BLaER1 treated with 17β-estradiol and CSF1 and Interleukin-3, amounts not matched to agents 10 nM and 100 nM (cell line): ENCODE measurements around the gene TEX53.

Experiments used
- H3K27ac ChIP-seq, 11 experiments: shearing (Covaris generic); formaldehyde crosslinking; 2 replicates each; pipeline ENCODE4 v1.8.1; 2022
- H3K27me3 ChIP-seq, 11 experiments: shearing (Covaris generic); formaldehyde crosslinking; 2 replicates each; pipeline ENCODE4 v1.8.1; 2022
- H3K36me3 ChIP-seq, 11 experiments: shearing (Covaris generic); formaldehyde crosslinking; 2 replicates each; pipeline ENCODE4 v1.8.1; 2022
- H3K4me1 ChIP-seq, 10 experiments: shearing (Covaris generic); formaldehyde crosslinking; 2 replicates each; pipeline ENCODE4 v1.8.1; 2022
- H3K4me2 ChIP-seq, 11 experiments: shearing (Covaris generic); formaldehyde crosslinking; 2 replicates each; pipeline ENCODE4 v1.8.1; 2022
- H3K4me3 ChIP-seq, 10 experiments: shearing (Covaris generic); formaldehyde crosslinking; 2 replicates each; pipeline ENCODE4 v1.8.1; 2022
- H3K9ac ChIP-seq, 11 experiments: shearing (Covaris generic); formaldehyde crosslinking; 2 replicates each; pipeline ENCODE4 v1.8.1; 2022
- H3K9me3 ChIP-seq, 11 experiments: shearing (Covaris generic); formaldehyde crosslinking; replicated peaks in 1 of 11; 2 replicates each; pipeline ENCODE4 v1.8.1; 2022
- H4K20me1 ChIP-seq, 11 experiments: shearing (Covaris generic); formaldehyde crosslinking; 2 replicates each; pipeline ENCODE4 v1.8.1; 2022
- Cebpa-rat ChIP-seq, 11 experiments: shearing (Covaris generic); IDR thresholded peaks; 2 replicates each; pipeline ENCODE4 v1.8.1; 2022

TEX53 gene

DNA sequence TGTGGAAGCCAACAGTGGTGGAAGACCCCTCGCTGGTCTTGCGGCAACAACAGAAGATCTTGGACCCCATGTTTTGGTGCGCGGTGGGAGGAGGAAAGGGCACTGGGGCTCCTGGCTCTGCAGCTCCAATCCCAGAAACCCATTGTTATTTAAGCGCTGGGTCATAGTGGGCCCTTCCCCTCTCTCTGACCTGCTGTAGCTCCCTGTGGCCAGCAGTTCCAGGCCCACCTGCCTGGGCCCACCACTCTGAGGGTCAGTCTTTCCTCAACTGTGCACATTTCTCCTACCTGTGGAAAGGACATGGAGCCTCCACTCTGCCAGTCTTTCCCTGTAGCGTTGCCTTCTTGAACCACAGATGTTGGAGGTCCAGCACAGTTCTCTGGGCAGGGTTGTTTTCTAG is at the start of gene TEX53:
Gene TEX53, minus strand, starts transcription at position 101 of the 400 bp plus-strand sequence. Its CDS starts 31 bp downstream, at position 70.
- Histone ChIP-seq H3K27me3 (no peaks in the 10 kb centered on the region), H3K4me3 (no peak within 1 kb of the TSS), H4K20me1 (peaks cover 0 to 6% (median 0%) of the 10 kb centered on the region in 11 experiments; a peak in 3 of 22 replicates), H3K9ac (no peak within 1 kb of the TSS), H3K36me3 (peaks cover 0 to 21% (median 0%) of the 10 kb centered on the region in 11 experiments; a peak in 3 of 22 replicates), H3K27ac (no peak within 1 kb of the TSS), H3K4me2 (no peak within 1 kb of the TSS), H3K9me3 (no peaks in the 10 kb centered on the region), H3K4me1 (peaks cover 4 to 12% (median 7%) of the 10 kb centered on the region in 10 experiments; a peak in 16 of 20 replicates)
- no peak for TF ChIP-seq Cebpa-rat (IDR thresholded peaks at IDR 0.05)

DNA sequence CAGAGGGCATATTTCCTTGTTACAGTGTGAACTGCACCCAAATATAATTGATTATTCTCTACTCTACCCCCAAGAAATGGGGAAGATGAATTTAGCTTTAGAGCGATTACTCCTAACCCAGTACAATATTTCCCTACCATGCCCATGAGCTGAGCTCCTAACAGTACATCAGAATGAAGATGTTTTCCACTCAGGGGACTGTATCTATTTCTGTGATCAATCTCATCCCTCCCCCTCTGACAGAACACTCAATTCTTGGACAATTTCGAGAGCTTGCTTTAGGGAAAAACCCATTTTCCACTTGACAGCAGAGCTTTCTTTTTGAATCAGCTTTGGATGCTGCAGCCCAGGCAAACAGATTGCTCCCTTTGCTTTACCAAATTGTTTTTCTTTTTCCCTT is 49.1 kb upstream of the TEX53 start:
- Histone ChIP-seq H4K20me1 (no peaks in the 10 kb centered on the region), H3K27me3 (no peaks in the 10 kb centered on the region), H3K36me3 (no peaks in the 10 kb centered on the region), H3K4me2 (no peak overlapping the region), H3K27ac (no peak overlapping the region), H3K4me3 (no peak overlapping the region), H3K4me1 (no peaks in the 10 kb centered on the region), H3K9ac (no peak overlapping the region), H3K9me3 (no peaks in the 10 kb centered on the region)
- no peak for TF ChIP-seq Cebpa-rat (IDR thresholded peaks at IDR 0.05)

DNA sequence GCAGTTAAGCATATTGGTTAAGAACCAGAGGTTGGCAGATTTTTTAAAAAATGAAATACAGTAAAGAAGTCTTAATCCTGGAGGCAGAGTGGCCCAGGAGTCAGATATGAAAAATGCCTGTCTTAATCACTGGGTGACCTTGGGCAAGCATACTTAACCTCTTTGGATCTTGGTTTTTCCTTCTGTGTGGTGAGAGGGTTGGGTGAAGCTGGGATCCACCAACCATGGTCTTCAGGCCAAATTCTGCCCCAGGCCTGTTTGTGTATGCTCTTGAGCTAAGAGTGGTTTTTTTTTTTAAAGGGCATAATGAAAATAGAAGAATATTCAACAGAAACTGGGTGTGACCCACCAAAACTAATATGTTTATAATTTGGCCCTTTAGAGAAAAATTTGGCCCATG is 44.4 kb upstream of the TEX53 start:
- H3K4me3 ChIP-seq = no peak overlapping the region
- no peaks in the 10 kb centered on the region for H3K9me3 ChIP-seq
- peaks cover 0 to 9% (median 0%) of the 10 kb centered on the region in 10 experiments; a peak in 7 of 20 replicates for H3K4me1 ChIP-seq
- H3K27me3 ChIP-seq = no peaks in the 10 kb centered on the region
- no peak for TF ChIP-seq Cebpa-rat (IDR thresholded peaks at IDR 0.05)
- H3K36me3 ChIP-seq = no peaks in the 10 kb centered on the region
- no peak overlapping the region for H3K9ac ChIP-seq
- H4K20me1 ChIP-seq = no peaks in the 10 kb centered on the region
- H3K27ac ChIP-seq = no peak overlapping the region
- no peak overlapping the region for H3K4me2 ChIP-seq

DNA sequence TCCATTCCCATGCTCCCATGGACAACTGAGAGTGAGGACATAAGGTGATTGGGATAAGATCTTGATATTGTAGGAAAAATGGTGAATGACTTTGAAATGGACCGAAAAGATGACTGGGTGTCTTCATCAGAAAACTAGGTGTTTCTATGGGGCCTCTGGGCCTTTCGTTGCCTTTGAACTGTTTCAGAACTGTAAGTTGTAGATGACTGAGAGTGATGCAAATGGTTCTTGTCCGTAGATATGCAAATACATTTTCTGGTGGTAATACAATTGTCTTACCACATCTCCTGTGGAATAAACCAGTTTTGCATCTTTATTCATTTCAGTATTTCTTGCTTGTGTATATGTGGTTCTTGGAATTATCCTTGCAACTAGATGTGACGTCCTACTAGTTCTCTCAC is 40.3 kb upstream of the TEX53 start:
- H3K4me1 ChIP-seq = peaks cover 0 to 13% (median 0%) of the 10 kb centered on the region in 10 experiments; a peak in 7 of 20 replicates
- no peak for TF ChIP-seq Cebpa-rat (IDR thresholded peaks at IDR 0.05)

DNA sequence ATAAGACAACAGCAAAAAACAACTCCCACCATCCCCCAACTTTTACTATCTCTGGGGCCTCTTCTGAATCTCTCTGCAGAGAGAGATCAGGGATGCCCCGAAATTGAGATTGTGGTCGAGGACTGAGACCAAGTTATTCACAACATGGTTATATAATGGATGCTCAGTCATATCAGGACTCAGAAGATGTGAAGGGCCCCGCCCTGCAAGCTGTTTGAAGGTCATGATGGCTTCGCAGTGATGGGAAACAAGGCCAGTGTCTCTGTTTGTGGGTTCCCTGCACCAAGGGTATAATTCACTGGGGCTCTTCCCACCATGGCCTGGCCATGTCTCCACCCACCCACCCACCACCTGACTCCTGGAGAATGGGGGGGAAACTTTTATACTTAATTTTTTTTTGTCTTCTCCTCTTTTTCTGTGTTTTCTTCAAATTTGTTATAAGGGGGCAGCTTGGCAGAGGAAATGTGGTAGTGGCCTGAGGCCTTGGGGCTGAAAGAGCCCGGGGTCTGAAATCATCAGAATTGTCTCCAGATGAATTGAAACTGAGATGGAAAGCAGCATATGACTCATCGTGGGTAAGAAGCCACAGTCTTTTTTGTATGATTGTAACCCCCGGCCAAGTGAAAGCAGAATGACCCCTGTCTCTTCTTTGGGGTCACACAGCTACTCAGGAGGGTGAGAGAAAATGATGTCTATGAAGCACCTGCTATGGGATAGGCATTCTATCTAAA is 39.4 kb upstream of the TEX53 start:
- Histone ChIP-seq H3K4me2 (peak overlapping the region in 4 of 11 experiments; percentile 12 to 40 (median 26); a peak in 8 of 22 replicates), H3K4me3 (no peak overlapping the region), H3K27ac (no peak overlapping the region), H3K27me3 (no peaks in the 10 kb centered on the region), H4K20me1 (no peaks in the 10 kb centered on the region), H3K9me3 (no peaks in the 10 kb centered on the region), H3K4me1 (peaks cover 0 to 14% (median 0%) of the 10 kb centered on the region in 10 experiments; a peak in 8 of 20 replicates), H3K9ac (no peak overlapping the region), H3K36me3 (no peaks in the 10 kb centered on the region)
- no peak for TF ChIP-seq Cebpa-rat (IDR thresholded peaks at IDR 0.05)

More for the DNA sequence above, 40.3 kb upstream of the TEX53 start:
- Histone ChIP-seq H3K27ac (no peak overlapping the region), H3K9me3 (no peaks in the 10 kb centered on the region), H3K4me3 (no peak overlapping the region), H3K36me3 (no peaks in the 10 kb centered on the region), H4K20me1 (no peaks in the 10 kb centered on the region), H3K27me3 (no peaks in the 10 kb centered on the region), H3K9ac (no peak overlapping the region), H3K4me2 (no peak overlapping the region; a peak in 2 of 22 replicates)

DNA sequence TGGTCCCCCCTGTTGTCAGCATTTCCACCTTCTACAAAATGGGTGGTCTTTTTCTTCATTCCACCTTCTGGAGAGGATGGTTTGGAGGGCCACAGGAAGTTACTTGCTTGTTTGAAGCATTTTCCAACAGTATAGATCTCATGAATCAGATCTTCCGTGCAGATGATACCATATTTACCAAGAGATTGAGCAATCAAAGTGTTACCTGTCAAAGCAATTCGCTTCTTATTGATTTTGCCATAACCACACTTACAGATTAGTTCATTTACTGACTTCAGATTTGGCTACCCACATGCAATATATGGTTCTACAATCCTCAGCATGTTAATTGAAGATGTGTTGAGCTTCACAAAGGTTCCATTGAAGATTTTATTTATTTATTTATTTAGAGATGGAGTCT is 38.3 kb upstream of the TEX53 start:
- TF ChIP-seq Cebpa-rat (IDR thresholded peaks at IDR 0.05) = no peak
- H3K4me3 ChIP-seq = no peak overlapping the region
- peaks cover 0 to 25% (median 3%) of the 10 kb centered on the region in 10 experiments; a peak in 9 of 20 replicates for H3K4me1 ChIP-seq
- H4K20me1 ChIP-seq = no peaks in the 10 kb centered on the region
- no peaks in the 10 kb centered on the region for H3K27me3 ChIP-seq
- H3K27ac ChIP-seq = no peak overlapping the region
- no peaks in the 10 kb centered on the region for H3K9me3 ChIP-seq
- no peak overlapping the region for H3K9ac ChIP-seq
- no peaks in the 10 kb centered on the region for H3K36me3 ChIP-seq
- no peak overlapping the region for H3K4me2 ChIP-seq

DNA sequence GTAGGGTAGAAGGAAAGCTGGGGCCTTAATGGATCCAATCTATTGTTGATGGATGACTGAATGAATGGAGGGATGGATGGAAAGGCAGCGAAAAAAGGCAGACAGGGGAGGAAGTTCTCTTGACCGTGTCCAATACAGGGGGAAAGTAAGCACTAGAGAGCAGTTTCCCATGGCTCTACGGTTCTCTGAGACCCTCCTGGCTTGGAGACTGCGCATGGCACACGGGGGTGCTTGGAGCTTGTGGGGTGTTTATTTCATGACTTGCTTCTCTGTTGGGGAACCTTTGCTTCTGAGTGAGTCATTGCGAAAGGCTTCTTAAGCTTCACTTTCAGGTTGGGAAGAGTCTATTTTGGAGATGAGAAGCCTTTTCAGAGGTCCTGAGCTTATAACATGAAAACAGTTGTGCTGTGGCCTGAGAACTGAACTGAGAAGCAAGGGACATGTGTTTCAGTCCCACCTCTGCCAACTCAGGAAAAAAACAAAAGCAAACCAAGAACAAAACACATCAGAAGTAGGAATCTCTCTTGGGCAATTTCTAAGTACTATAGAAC is 37.2 kb upstream of the TEX53 start:
- H4K20me1 ChIP-seq = no peaks in the 10 kb centered on the region
- no peak overlapping the region for H3K9ac ChIP-seq
- H3K4me2 ChIP-seq = no peak overlapping the region
- no peaks in the 10 kb centered on the region for H3K36me3 ChIP-seq
- H3K9me3 ChIP-seq = no peaks in the 10 kb centered on the region
- no peak overlapping the region for H3K4me3 ChIP-seq
- TF ChIP-seq Cebpa-rat (IDR thresholded peaks at IDR 0.05) = no peak
- H3K4me1 ChIP-seq = peaks cover 0 to 32% (median 3%) of the 10 kb centered on the region in 10 experiments; a peak in 9 of 20 replicates
- H3K27me3 ChIP-seq = no peaks in the 10 kb centered on the region
- H3K27ac ChIP-seq = no peak overlapping the region

DNA sequence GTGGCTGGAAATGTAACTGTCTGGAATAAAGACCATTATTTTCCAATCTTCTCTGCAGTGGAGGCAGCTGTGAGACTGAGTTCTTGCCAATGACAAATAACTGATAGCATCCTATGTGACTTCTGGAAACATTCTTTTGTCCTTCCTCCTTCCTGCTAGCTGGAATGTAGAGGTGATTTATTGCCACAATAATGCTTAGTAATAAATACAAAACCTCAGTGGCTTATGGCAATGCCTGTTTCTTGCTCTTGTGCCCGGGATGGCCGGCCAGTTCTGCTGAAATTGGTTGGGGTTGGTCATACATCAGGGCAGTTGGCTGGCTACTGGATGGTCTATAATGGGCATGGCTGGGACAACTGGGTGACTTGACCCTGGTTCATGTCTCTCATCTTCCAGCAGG is 36.5 kb upstream of the TEX53 start:
- Histone ChIP-seq H3K27ac (no peak overlapping the region), H3K4me1 (peaks cover 0 to 32% (median 3%) of the 10 kb centered on the region in 10 experiments; a peak in 9 of 20 replicates), H3K9me3 (no peaks in the 10 kb centered on the region), H3K9ac (no peak overlapping the region), H4K20me1 (no peaks in the 10 kb centered on the region), H3K4me3 (no peak overlapping the region), H3K4me2 (no peak overlapping the region), H3K36me3 (no peaks in the 10 kb centered on the region), H3K27me3 (0 out of 22 replicates have a peak, but pooled peaks cover 0 to 2% (median 0%) of the 10 kb centered on the region in 11 experiments)
- no peak for TF ChIP-seq Cebpa-rat (IDR thresholded peaks at IDR 0.05)

DNA sequence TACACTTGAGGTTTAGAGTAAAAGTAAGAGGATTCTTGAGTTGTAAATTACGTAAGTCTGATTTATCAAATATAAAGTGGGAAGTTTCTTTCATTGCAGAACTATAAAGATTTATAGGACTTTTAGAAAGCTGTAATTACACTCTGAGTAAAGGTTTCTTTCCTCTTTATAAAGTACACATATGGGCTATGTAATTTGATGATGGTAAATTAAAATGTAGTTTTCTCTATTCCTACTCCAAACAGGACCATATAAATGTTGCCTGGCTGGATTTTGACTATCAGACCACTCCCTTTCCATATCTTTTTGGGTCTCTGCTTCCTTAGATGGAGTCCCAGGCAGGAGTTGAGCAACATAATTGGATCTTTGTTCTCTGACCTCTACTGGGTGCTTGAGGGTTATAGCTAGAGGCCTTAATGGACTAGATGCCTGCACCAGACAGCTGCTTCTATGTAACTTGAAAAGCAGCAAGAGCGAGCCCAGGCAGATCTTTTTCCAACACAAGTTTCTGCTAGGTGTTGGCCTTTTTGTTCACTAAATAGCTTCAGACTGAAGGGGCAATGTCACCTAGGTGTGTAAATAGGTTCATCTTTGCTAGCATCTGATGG is 35.7 kb upstream of the TEX53 start:
- H3K4me1 ChIP-seq = peaks cover 0 to 32% (median 3%) of the 10 kb centered on the region in 10 experiments; a peak in 9 of 20 replicates

More for the DNA sequence above, 35.7 kb upstream of the TEX53 start:
- no peak overlapping the region for H3K4me2 ChIP-seq
- no peak overlapping the region for H3K4me3 ChIP-seq
- no peak for TF ChIP-seq Cebpa-rat (IDR thresholded peaks at IDR 0.05)
- H4K20me1 ChIP-seq = no peaks in the 10 kb centered on the region
- no peak overlapping the region for H3K9ac ChIP-seq
- no peaks in the 10 kb centered on the region for H3K9me3 ChIP-seq
- no peak overlapping the region for H3K27ac ChIP-seq
- no peaks in the 10 kb centered on the region for H3K36me3 ChIP-seq
- H3K27me3 ChIP-seq = 0 out of 22 replicates have a peak, but pooled peaks cover 0 to 2% (median 0%) of the 10 kb centered on the region in 11 experiments
